Measurements from ENCODE around the gene PRKN.
A peak's percentile ranks its signal among the peaks of the same experiment; 100 is the strongest.

The PRKN gene

GRCh38 chr6:162727322-162728182 lies at the start of gene PRKN, which contains the start of gene PACRG:
PRKN (minus strand) TSS chr6:162727766.
PACRG (plus strand) TSS chr6:162727974.
- peak; percentile 93 for DNase-seq (ENCODE audit: low read depth)

- DNase-seq (ENCODE audit: low read depth) = no peak
These were observed 49.5 kb upstream of the PRKN start for GRCh38 chr6:162777091-162777490.

- DNase-seq (ENCODE audit: low read depth) = no peak
These were observed 46.4 kb upstream of the PRKN start for GRCh38 chr6:162773996-162774395.

GRCh38 chr6:162772466-162772865 lies 44.9 kb upstream of the PRKN start:
- DNase-seq (ENCODE audit: low read depth) = no peak

- no peak for DNase-seq (ENCODE audit: low read depth)
These were observed 43.4 kb upstream of the PRKN start for GRCh38 chr6:162770955-162771354.

GRCh38 chr6:162770136-162770535 lies 42.6 kb upstream of the PRKN start:
- DNase-seq (ENCODE audit: low read depth) = no peak

GRCh38 chr6:162753775-162754174 lies 26.2 kb upstream of the PRKN start:
- no peak for DNase-seq (ENCODE audit: low read depth)

- DNase-seq (ENCODE audit: low read depth) = no peak
These were observed 23.8 kb upstream of the PRKN start for GRCh38 chr6:162751211-162751859.

- no peak for DNase-seq (ENCODE audit: low read depth)
These were observed 23.2 kb upstream of the PRKN start for GRCh38 chr6:162750776-162751175.

GRCh38 chr6:162736961-162737360 lies 9.4 kb upstream of the PRKN start:
- DNase-seq (ENCODE audit: low read depth) = no peak

GRCh38 chr6:162733489-162733888 lies 5.9 kb upstream of the PRKN start:
- no peak for DNase-seq (ENCODE audit: low read depth)

- no peak for DNase-seq (ENCODE audit: low read depth)
These were observed 2.9 kb upstream of the PRKN start for GRCh38 chr6:162730502-162730901.

GRCh38 chr6:162728706-162729105 lies 1.1 kb upstream of the PRKN start:
- DNase-seq (ENCODE audit: low read depth) = no peak

GRCh38 chr6:162728197-162728596 lies 631 bp upstream of the PRKN start:
- no peak for DNase-seq (ENCODE audit: low read depth)

- DNase-seq (ENCODE audit: low read depth) = no peak
These were observed 632 bp downstream of the PRKN start for GRCh38 chr6:162726947-162727321.

GRCh38 chr6:162722633-162723032 lies 4.9 kb downstream of the PRKN start:
- DNase-seq (ENCODE audit: low read depth) = no peak

GRCh38 chr6:162722226-162722625 lies 5.3 kb downstream of the PRKN start:
- DNase-seq (ENCODE audit: low read depth) = no peak

GRCh38 chr6:162721404-162721687 lies 6.2 kb downstream of the PRKN start:
- DNase-seq (ENCODE audit: low read depth) = no peak

GRCh38 chr6:162719528-162719927 lies 8.0 kb downstream of the PRKN start:
- DNase-seq (ENCODE audit: low read depth) = no peak

- no peak for DNase-seq (ENCODE audit: low read depth)
These were observed 12.0 kb downstream of the PRKN start for GRCh38 chr6:162715601-162716000.

- no peak for DNase-seq (ENCODE audit: low read depth)
These were observed 13.4 kb downstream of the PRKN start for GRCh38 chr6:162713974-162714780.

- no peak for DNase-seq (ENCODE audit: low read depth)
These were observed 14.9 kb downstream of the PRKN start for GRCh38 chr6:162712694-162713093.

GRCh38 chr6:162711376-162711775 lies 16.2 kb downstream of the PRKN start:
- DNase-seq (ENCODE audit: low read depth) = no peak
